Stimulated activated CD8-positive, alpha-beta memory T cell treated with anti-CD3 and anti-CD28 coated beads, Interleukin-12 subunit alpha, Interleukin-12 subunit beta, amount 100 ng/mL, for 1 hour (primary cell): ENCODE data around the gene ZNF776.
"Not testable (repeated sequence)": the region's sequence is repeated elsewhere in the genome, so short reads cannot be mapped to it uniquely, and the experiment has no call there.

Experiments used
- DNase-seq: peaks from one replicate; pipeline ENCODE4 v3.0.0-alpha.2; 2020; ENCODE audit warnings: low read depth

Gene ZNF776

GRCh38 chr19:57746580-57747471, at the start of gene ZNF776:
TSS of gene ZNF776 (plus strand) at chr19:57746815. CDS start at chr19:57747059, 244 bp downstream.
- peak; percentile 71 for DNase-seq

- no peak for DNase-seq
Measured at GRCh38 chr19:57701625-57702024, 45.0 kb upstream of the ZNF776 start.

- DNase-seq = no peak
Measured at GRCh38 chr19:57706346-57706745, 40.3 kb upstream of the ZNF776 start.

- DNase-seq = peak; percentile 13
Measured at GRCh38 chr19:57708641-57709361, 37.8 kb upstream of the ZNF776 start, which contains the start of gene ZNF154. TSS of gene ZNF154 (minus strand) at chr19:57709204. CDS start at chr19:57708971, 233 bp downstream.

- DNase-seq = no peak
Measured at GRCh38 chr19:57709616-57710015, 37.0 kb upstream of the ZNF776 start.

GRCh38 chr19:57712222-57712621, 34.4 kb upstream of the ZNF776 start:
- DNase-seq = no peak

- no peak for DNase-seq
Measured at GRCh38 chr19:57719424-57719823, 27.2 kb upstream of the ZNF776 start.

GRCh38 chr19:57719901-57720519, 26.6 kb upstream of the ZNF776 start:
- no peak for DNase-seq

- DNase-seq = no peak
Measured at GRCh38 chr19:57720878-57721277, 25.7 kb upstream of the ZNF776 start.

- DNase-seq = not testable (repeated sequence)
Measured at GRCh38 chr19:57738320-57738719, 8.3 kb upstream of the ZNF776 start.

- not testable (repeated sequence) for DNase-seq
Measured at GRCh38 chr19:57738770-57739169, 7.8 kb upstream of the ZNF776 start.

- no peak for DNase-seq
Measured at GRCh38 chr19:57747472-57747807, 825 bp downstream of the ZNF776 start.

- no peak for DNase-seq
Measured at GRCh38 chr19:57748029-57748428, 1.4 kb downstream of the ZNF776 start.

GRCh38 chr19:57754091-57754673, 7.6 kb downstream of the ZNF776 start:
- DNase-seq = no peak

- no peak for DNase-seq
Measured at GRCh38 chr19:57755031-57755430, 8.4 kb downstream of the ZNF776 start.

GRCh38 chr19:57757941-57758340, 11.3 kb downstream of the ZNF776 start:
- no peak for DNase-seq

- no peak for DNase-seq
Measured at GRCh38 chr19:57759096-57759495, 12.5 kb downstream of the ZNF776 start.

GRCh38 chr19:57769345-57770131, 22.9 kb downstream of the ZNF776 start, which contains the start of gene ZNF586:
TSS of gene ZNF586 (plus strand) at chr19:57769676. CDS start at chr19:57769843, 167 bp downstream.
- peak; percentile 77 for DNase-seq

- no peak for DNase-seq
Measured at GRCh38 chr19:57771417-57771816, 24.8 kb downstream of the ZNF776 start.

GRCh38 chr19:57773488-57773887, 26.9 kb downstream of the ZNF776 start:
- no peak for DNase-seq

GRCh38 chr19:57776764-57777296, 30.2 kb downstream of the ZNF776 start:
- DNase-seq = no peak
